A549 (cell line): ENCODE results near the gene FGF14. TPM values are rescaled to one million over a fixed set of nuclear protein-coding genes. Genes with fewer than 3 reads are reported as not detected.

ENCODE experiments used
- ATAC-seq, 2 experiments: fragments of 200-7000 bp in 1 of 2; fragments of >200 bp in 1 of 2; cut with Nextera tagmentation in 1 of 2; cut with Tn5 transposase in 1 of 2; 3 replicates each; pipeline versions ENCODE4 v1.8.0 to v1.9.1; 2018 to 2020; ENCODE audit warnings: mild to moderate bottlenecking in 1 of 2, moderate library complexity in 1 of 2
- CTCF ChIA-PET: fragments of 300-600 bp; sonication (Branson Sonifier 250); formaldehyde crosslinking; extraction: SDS; loops from one replicate; lab custom pipeline; 2021; ENCODE audit warnings: antibody characterized with exemption, inconsistent platforms; lab: Yijun Ruan, JAX
- POLR2A ChIA-PET: fragments of 350-600 bp; formaldehyde crosslinking; extraction: SDS; loops from one replicate; lab custom pipeline; 2021; ENCODE audit warnings: antibody characterized with exemption, inconsistent platforms; lab: Yijun Ruan, JAX
- DNase-seq, 2 experiments: peaks; one replicate each; pipeline versions ENCODE4 v3.0.0 to v3.0.0-alpha.2; 2011 to 2016; ENCODE audit warnings: low read depth in 1 of 2, low spot score in 1 of 2
- FAIRE-seq: peaks from 2 replicates; lab custom pipeline; 2011; peaks lifted over from hg19 to GRCh38; lab: Jason Lieb, UNC
- H3K27ac ChIP-seq, 2 experiments: fragments of >200 bp; sonication (Bioruptor Twin); formaldehyde crosslinking; 3 replicates each; pipeline ENCODE4 v1.5.1; 2016 to 2017
- H3K4me1 ChIP-seq: fragments of >200 bp; sonication (Bioruptor Twin); formaldehyde crosslinking; 3 replicates; pipeline ENCODE4 v1.6.1; 2016
- H3K4me2 ChIP-seq: fragments of >200 bp; sonication (Bioruptor Twin); formaldehyde crosslinking; 3 replicates; pipeline ENCODE4 v1.6.1; 2016
- H3K4me3 ChIP-seq: fragments of >200 bp; sonication (Bioruptor Twin); formaldehyde crosslinking; 3 replicates; pipeline ENCODE4 v1.5.1; 2016
- H3K9me3 ChIP-seq: fragments of >200 bp; sonication (Bioruptor Twin); formaldehyde crosslinking; 3 replicates; pipeline ENCODE4 v1.6.1; 2016
- BCL3 ChIP-seq: fragments of >200 bp; sonication (Bioruptor Twin); formaldehyde crosslinking; IDR thresholded peaks from 3 replicates; pipeline ENCODE4 v1.6.1; 2016
- CBX8 ChIP-seq: fragments of 200-600 bp; sonication (generic); IDR thresholded peaks from 2 replicates; pipeline ENCODE4 v1.6.1; 2016
- CHD2 ChIP-seq: fragments of 150-350 bp; IDR thresholded peaks from 2 replicates; pipeline ENCODE4 v1.6.1; 2014; ENCODE audit warnings: low read length; ENCODE audit not compliant: partially characterized antibody
- EHF ChIP-seq: fragments of 250-450 bp; sonication (Bioruptor Pico); IDR thresholded peaks from 2 replicates; pipeline ENCODE4 v1.5.0; 2020; ENCODE audit warnings: mild to moderate bottlenecking
- EP300 ChIP-seq, 2 experiments: fragments of >200 bp; sonication (Bioruptor Twin); formaldehyde crosslinking; IDR thresholded peaks; 2 replicates in 1 of 2; 3 replicates in 1 of 2; pipeline ENCODE4 v1.6.1; 2016 to 2017
- FOSB ChIP-seq: fragments of 250-450 bp; sonication (Bioruptor Pico); IDR thresholded peaks from 2 replicates; pipeline ENCODE4 v1.5.0; 2020; ENCODE audit warnings: mild to moderate bottlenecking, moderate library complexity
- FOXS1 ChIP-seq: fragments of 250-450 bp; sonication (Bioruptor Pico); IDR thresholded peaks from 2 replicates; pipeline ENCODE4 v1.5.0; 2020; ENCODE audit warnings: mild to moderate bottlenecking, moderate library complexity
- GATA3 ChIP-seq: IDR thresholded peaks from 2 replicates; pipeline ENCODE4 v1.6.1; 2012; ENCODE audit warnings: borderline replicate concordance
- HDAC2 ChIP-seq: fragments of 200-600 bp; sonication (generic); IDR thresholded peaks from 2 replicates; pipeline ENCODE4 v1.6.1; 2016
- HEYL ChIP-seq: fragments of 250-450 bp; sonication (Bioruptor Pico); IDR thresholded peaks from 2 replicates; pipeline ENCODE4 v1.8.0; 2021; ENCODE audit warnings: mild to moderate bottlenecking, moderate library complexity
- HOXB13 ChIP-seq: fragments of 250-450 bp; sonication (Bioruptor Pico); IDR thresholded peaks from 2 replicates; pipeline ENCODE4 v1.5.0; 2020; ENCODE audit warnings: low read depth, mild to moderate bottlenecking, moderate library complexity
- HOXB5 ChIP-seq: fragments of 250-450 bp; sonication (Bioruptor Pico); IDR thresholded peaks from 2 replicates; pipeline ENCODE4 v1.5.0; 2020; ENCODE audit warnings: mild to moderate bottlenecking, moderate library complexity
- JUNB ChIP-seq: fragments of >200 bp; sonication (Bioruptor Twin); formaldehyde crosslinking; IDR thresholded peaks from 2 replicates; pipeline ENCODE4 v1.6.1; 2016
- MAZ ChIP-seq: fragments of 150-350 bp; IDR thresholded peaks from 2 replicates; pipeline ENCODE4 v1.6.1; 2014; ENCODE audit warnings: antibody characterized with exemption, low read depth, low read length, borderline replicate concordance
- NFE2L2 ChIP-seq: fragments of 150-350 bp; conservative IDR thresholded peaks from 2 replicates; pipeline ENCODE4 v1.6.1; 2014; ENCODE audit warnings: low read length
- NR3C1 ChIP-seq: fragments of >200 bp; sonication (Bioruptor Twin); formaldehyde crosslinking; IDR thresholded peaks from 3 replicates; pipeline ENCODE4 v1.6.1; 2017
- PHF8 ChIP-seq: fragments of 200-600 bp; sonication (generic); IDR thresholded peaks from 2 replicates; pipeline ENCODE4 v1.6.1; 2016; ENCODE audit warnings: low read depth, mild to moderate bottlenecking, antibody characterized with exemption, moderate library complexity, borderline replicate concordance
- POLR2A ChIP-seq: IDR thresholded peaks from 2 replicates; pipeline ENCODE4 v1.6.1; 2012; ENCODE audit warnings: mild to moderate bottlenecking, low read length
- RARB ChIP-seq: fragments of 250-450 bp; sonication (Bioruptor Pico); IDR thresholded peaks from 2 replicates; pipeline ENCODE4 v1.8.0; 2021; ENCODE audit warnings: mild to moderate bottlenecking, moderate library complexity
- RNF2 ChIP-seq: fragments of 200-600 bp; sonication (generic); IDR thresholded peaks from 2 replicates; pipeline ENCODE4 v1.6.1; 2016; ENCODE audit warnings: low read depth, mild to moderate bottlenecking, antibody characterized with exemption, moderate library complexity, borderline replicate concordance
- TFCP2L1 ChIP-seq: fragments of 250-450 bp; sonication (Bioruptor Pico); IDR thresholded peaks from 2 replicates; pipeline ENCODE4 v1.5.0; 2021; ENCODE audit warnings: mild to moderate bottlenecking
- TP53 ChIP-seq: fragments of 250-450 bp; sonication (Bioruptor Pico); IDR thresholded peaks from 2 replicates; pipeline ENCODE4 v1.5.0; 2021; ENCODE audit warnings: mild to moderate bottlenecking, moderate library complexity
- ZFP36 ChIP-seq: fragments of 450-650 bp; IDR thresholded peaks from 2 replicates; pipeline ENCODE4 v1.6.1; 2014; ENCODE audit warnings: borderline replicate concordance; ENCODE audit not compliant: partially characterized antibody
- WGBS: methylation state at CpG from one replicate; pipeline ENCODE4 v1.1.6; 2017; ENCODE audit errors: missing lambda C conversion rate; 5-methylcytosine and 5-hydroxymethylcytosine counted together
- polyA plus RNA-seq, 4 experiments: library from polyadenylated mRNA; depleted of rRNA in 3 of 4; stranded (reverse); fragments of >200 nt; fragmentation: RNase III in 1 of 4; extraction: RNeasy Plus Mini Kit Qiagen cat#74134 plus additional on column Dnase treatment in 1 of 4; gene quantifications; 2 replicates in 3 of 4; 3 replicates in 1 of 4; pipeline ENCODE4 v1.2.3, GENCODE V29; 2011 to 2017
- TF ChIP-seq, protein P1 (sequence below): IDR thresholded peaks from 2 replicates; pipeline ENCODE4 v1.6.1; 2012
- TF ChIP-seq, protein P2 (sequence below): fragments of 250-450 bp; sonication (Bioruptor Pico); IDR thresholded peaks from 2 replicates; pipeline ENCODE4 v1.5.0; 2020; ENCODE audit warnings: low read depth, mild to moderate bottlenecking, moderate library complexity
- TF ChIP-seq, protein P3 (sequence below): fragments of 200-600 bp; sonication (generic); IDR thresholded peaks from 2 replicates; pipeline ENCODE4 v1.6.1; 2016; ENCODE audit warnings: antibody characterized with exemption, mild to moderate bottlenecking, moderate library complexity

Gene FGF14
- polyA plus RNA-seq, 2 of the 4 experiments (the other 2 are of a cell fraction): not detected

DNA sequence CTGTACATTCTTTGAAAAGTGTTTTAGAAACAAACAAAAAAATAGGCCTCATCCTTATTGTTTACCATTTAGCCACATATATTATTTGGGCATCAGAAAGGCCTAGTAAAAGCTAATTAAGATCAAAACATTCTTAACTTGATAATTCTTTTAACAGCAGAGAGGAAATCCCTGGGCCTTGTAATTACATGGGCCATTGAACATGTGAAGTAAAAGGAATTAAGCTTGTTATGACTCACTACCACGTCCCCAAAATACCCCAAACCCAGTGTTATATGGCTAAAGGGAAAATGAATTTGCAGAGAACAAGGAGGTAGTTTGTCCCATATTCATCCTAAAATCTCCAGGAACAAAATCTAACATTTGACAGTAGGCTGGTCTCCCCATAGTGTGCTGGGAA is 509.6 kb downstream of the FGF14 start:
- Histone ChIP-seq H3K27ac (no peak overlapping the region), H3K4me1 (no peaks in the 10 kb centered on the region), H3K4me2 (no peak overlapping the region), H3K4me3 (no peak overlapping the region), H3K9me3 (no peaks in the 10 kb centered on the region)
- TF ChIP-seq TFCP2L1 (no peak), ZFP36 (no peak), HOXB13 (CRISPR knock-in tag) (no peak), FOSB (CRISPR knock-in tag) (no peak), HOXB5 (CRISPR knock-in tag) (no peak), EP300 (IDR thresholded peaks at IDR 0.05) (no peak), GATA3 (no peak)
- TF ChIP-seq, protein P1, sequence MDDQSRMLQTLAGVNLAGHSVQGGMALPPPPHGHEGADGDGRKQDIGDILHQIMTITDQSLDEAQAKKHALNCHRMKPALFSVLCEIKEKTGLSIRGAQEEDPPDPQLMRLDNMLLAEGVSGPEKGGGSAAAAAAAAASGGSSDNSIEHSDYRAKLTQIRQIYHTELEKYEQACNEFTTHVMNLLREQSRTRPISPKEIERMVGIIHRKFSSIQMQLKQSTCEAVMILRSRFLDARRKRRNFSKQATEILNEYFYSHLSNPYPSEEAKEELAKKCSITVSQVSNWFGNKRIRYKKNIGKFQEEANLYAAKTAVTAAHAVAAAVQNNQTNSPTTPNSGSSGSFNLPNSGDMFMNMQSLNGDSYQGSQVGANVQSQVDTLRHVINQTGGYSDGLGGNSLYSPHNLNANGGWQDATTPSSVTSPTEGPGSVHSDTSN: no peak
- no peak for ATAC-seq
- ChIA-PET POLR2A (no interaction called here), CTCF (no interaction called here)
- DNase-seq: no peak
- 11% methylated on average over 1 of the region's 1 CpG for WGBS
- FAIRE-seq: no peak

- no peak for TF ChIP-seq NR3C1
- no peak for ATAC-seq
- H3K4me2 ChIP-seq: no peak overlapping the region
- CTCF ChIA-PET: no interaction called here
- DNase-seq: no peak
- 28% methylated on average over 3 of the region's 3 CpGs for WGBS
- no peak for FAIRE-seq
- POLR2A ChIA-PET: no interaction called here
- no peak overlapping the region for H3K27ac ChIP-seq
- no peak overlapping the region for H3K4me3 ChIP-seq
- H3K9me3 ChIP-seq: no peaks in the 10 kb centered on the region
- H3K4me1 ChIP-seq: no peaks in the 10 kb centered on the region
These were observed 520.3 kb downstream of the FGF14 start for GRCh38 chr13:101881593-101881992.

GRCh38 chr13:101880581-101880980 is 521.3 kb downstream of the FGF14 start:
- FAIRE-seq: no peak
- no peak for ATAC-seq
- ChIA-PET CTCF (no interaction called here), POLR2A (interaction anchor here (0.6 kb wide), 1 partner anchor 14 kb away, joined by 3 read pairs; no protein-coding TSS in a partner anchor)
- Histone ChIP-seq H3K4me1 (no peaks in the 10 kb centered on the region), H3K4me2 (no peak overlapping the region), H3K27ac (no peak overlapping the region), H3K4me3 (no peak overlapping the region), H3K9me3 (no peaks in the 10 kb centered on the region)
- TF ChIP-seq TP53: no peak
- TF ChIP-seq, protein P2, sequence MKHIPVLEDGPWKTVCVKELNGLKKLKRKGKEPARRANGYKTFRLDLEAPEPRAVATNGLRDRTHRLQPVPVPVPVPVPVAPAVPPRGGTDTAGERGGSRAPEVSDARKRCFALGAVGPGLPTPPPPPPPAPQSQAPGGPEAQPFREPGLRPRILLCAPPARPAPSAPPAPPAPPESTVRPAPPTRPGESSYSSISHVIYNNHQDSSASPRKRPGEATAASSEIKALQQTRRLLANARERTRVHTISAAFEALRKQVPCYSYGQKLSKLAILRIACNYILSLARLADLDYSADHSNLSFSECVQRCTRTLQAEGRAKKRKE (CRISPR knock-in tag): no peak
- no peak for TF ChIP-seq NFE2L2
- no peak for TF ChIP-seq BCL3
- no peak for TF ChIP-seq TFCP2L1
- no peak for TF ChIP-seq HOXB13 (CRISPR knock-in tag)
- no peak for TF ChIP-seq HDAC2
- WGBS: 6% methylated on average over 4 of the region's 4 CpGs
- no peak for DNase-seq

DNA sequence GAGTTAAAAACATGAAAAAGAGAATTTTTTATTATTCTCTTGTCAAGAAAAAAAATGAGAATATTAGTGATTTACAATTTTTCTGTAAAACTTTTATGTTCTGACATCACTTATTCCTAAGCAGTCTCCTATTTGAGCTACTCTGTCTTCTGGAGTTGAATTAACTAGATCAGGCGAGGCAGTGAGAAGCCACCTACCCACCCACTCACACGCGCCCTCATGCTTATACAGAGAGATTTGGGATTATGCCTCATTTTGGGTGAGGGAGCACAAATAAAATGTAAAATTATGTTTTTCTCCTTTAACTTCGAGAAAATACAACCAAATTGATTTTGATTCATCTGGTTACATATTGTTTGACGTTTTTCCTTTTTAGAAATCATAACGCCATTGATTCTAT is 524.9 kb downstream of the FGF14 start:
- H3K9me3 ChIP-seq: no peaks in the 10 kb centered on the region
- no peak overlapping the region for H3K4me3 ChIP-seq
- H3K4me2 ChIP-seq: no peak overlapping the region
- TF ChIP-seq HOXB13 (CRISPR knock-in tag) (no peak), RNF2 (no peak), CHD2 (no peak), FOSB (CRISPR knock-in tag) (no peak), TFCP2L1 (no peak), HEYL (CRISPR knock-in tag) (no peak), PHF8 (no peak), TP53 (no peak), EHF (CRISPR knock-in tag) (no peak), GATA3 (no peak), FOXS1 (no peak), JUNB (no peak), MAZ (no peak), CBX8 (no peak), HOXB5 (CRISPR knock-in tag) (no peak), RARB (CRISPR knock-in tag) (no peak), POLR2A (no peak)
- TF ChIP-seq, protein P3, sequence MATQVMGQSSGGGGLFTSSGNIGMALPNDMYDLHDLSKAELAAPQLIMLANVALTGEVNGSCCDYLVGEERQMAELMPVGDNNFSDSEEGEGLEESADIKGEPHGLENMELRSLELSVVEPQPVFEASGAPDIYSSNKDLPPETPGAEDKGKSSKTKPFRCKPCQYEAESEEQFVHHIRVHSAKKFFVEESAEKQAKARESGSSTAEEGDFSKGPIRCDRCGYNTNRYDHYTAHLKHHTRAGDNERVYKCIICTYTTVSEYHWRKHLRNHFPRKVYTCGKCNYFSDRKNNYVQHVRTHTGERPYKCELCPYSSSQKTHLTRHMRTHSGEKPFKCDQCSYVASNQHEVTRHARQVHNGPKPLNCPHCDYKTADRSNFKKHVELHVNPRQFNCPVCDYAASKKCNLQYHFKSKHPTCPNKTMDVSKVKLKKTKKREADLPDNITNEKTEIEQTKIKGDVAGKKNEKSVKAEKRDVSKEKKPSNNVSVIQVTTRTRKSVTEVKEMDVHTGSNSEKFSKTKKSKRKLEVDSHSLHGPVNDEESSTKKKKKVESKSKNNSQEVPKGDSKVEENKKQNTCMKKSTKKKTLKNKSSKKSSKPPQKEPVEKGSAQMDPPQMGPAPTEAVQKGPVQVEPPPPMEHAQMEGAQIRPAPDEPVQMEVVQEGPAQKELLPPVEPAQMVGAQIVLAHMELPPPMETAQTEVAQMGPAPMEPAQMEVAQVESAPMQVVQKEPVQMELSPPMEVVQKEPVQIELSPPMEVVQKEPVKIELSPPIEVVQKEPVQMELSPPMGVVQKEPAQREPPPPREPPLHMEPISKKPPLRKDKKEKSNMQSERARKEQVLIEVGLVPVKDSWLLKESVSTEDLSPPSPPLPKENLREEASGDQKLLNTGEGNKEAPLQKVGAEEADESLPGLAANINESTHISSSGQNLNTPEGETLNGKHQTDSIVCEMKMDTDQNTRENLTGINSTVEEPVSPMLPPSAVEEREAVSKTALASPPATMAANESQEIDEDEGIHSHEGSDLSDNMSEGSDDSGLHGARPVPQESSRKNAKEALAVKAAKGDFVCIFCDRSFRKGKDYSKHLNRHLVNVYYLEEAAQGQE: no peak
- POLR2A ChIA-PET: no interaction called here
- no peak for DNase-seq
- no peak for ATAC-seq
- no peak for FAIRE-seq
- CTCF ChIA-PET: no interaction called here
- H3K4me1 ChIP-seq: no peaks in the 10 kb centered on the region
- H3K27ac ChIP-seq: no peak overlapping the region
- WGBS: 3% methylated on average over 6 of the region's 6 CpGs
